Natural killer cell (primary cell): ENCODE data around the gene OTOS. TPM values are rescaled to one million over a fixed set of nuclear protein-coding genes. Genes with fewer than 3 reads are reported as not detected.

Experiments
- ATAC-seq, 3 donors: fragments of 150-1000 bp in 2 of 3; fragments of 200-7000 bp in 1 of 3; cut with Tn5 transposase; 1 replicate in 1 of 3; 2 replicates in 2 of 3; pipeline ENCODE4 v1.10.0; 2021; ENCODE audit warnings: mild to moderate bottlenecking in 2 of 3, moderate library complexity in 2 of 3
- DNase-seq, 2 donors: peaks; one replicate each; pipeline versions ENCODE4 v3.0.0 to v3.0.0-alpha.2; 2013 to 2021; ENCODE audit warnings: mixed read lengths in 1 of 2
- H3K27ac ChIP-seq: one replicate; pipeline ENCODE4 v1.5.1; 2013; ENCODE audit warnings: mild to moderate bottlenecking, low read length
- H3K27me3 ChIP-seq: one replicate; pipeline ENCODE4 v1.6.1; 2013; ENCODE audit warnings: low read length; ENCODE audit not compliant: control insufficient read depth, insufficient read depth
- H3K36me3 ChIP-seq: one replicate; pipeline ENCODE4 v1.6.1; 2013; ENCODE audit warnings: low read length; ENCODE audit not compliant: control insufficient read depth, insufficient read depth
- H3K4me1 ChIP-seq: one replicate; pipeline ENCODE4 v1.6.1; 2013; ENCODE audit warnings: low read length; ENCODE audit not compliant: control insufficient read depth, insufficient read depth
- H3K4me3 ChIP-seq: one replicate; pipeline ENCODE4 v1.5.1; 2013; ENCODE audit warnings: low read length
- H3K9me3 ChIP-seq: one replicate; pipeline ENCODE4 v1.6.1; 2013; ENCODE audit warnings: low read length; ENCODE audit not compliant: control insufficient read depth, insufficient read depth
- H3K27ac Mint-ChIP-seq, 2 donors: one replicate each; pipeline ENCODE4 v1.8.0; 2022; ENCODE audit warnings: mild to moderate bottlenecking in 2 of 2, mixed read lengths in 2 of 2, moderate library complexity in 1 of 2
- H3K27me3 Mint-ChIP-seq, 2 donors: one replicate each; pipeline ENCODE4 v1.8.0; 2022; ENCODE audit warnings: low read depth in 2 of 2, mixed read lengths in 2 of 2
- H3K36me3 Mint-ChIP-seq: one replicate; pipeline ENCODE4 v1.8.0; 2022; ENCODE audit warnings: mixed read lengths
- H3K4me1 Mint-ChIP-seq, 2 donors: one replicate each; pipeline ENCODE4 v1.8.0; 2022; ENCODE audit warnings: mixed read lengths in 2 of 2
- H3K4me3 Mint-ChIP-seq: one replicate; pipeline ENCODE4 v1.8.0; 2022; ENCODE audit warnings: mild to moderate bottlenecking, moderate library complexity, mixed read lengths
- H3K9me3 Mint-ChIP-seq, 2 donors: one replicate each; pipeline ENCODE4 v1.8.0; 2022; ENCODE audit warnings: mixed read lengths in 2 of 2
- WGBS: methylation state at CpG from one replicate; pipeline ENCODE4 v1.1.7; 2013; ENCODE audit warnings: missing lambda C conversion rate; ENCODE audit not compliant: insufficient coverage; 5-methylcytosine and 5-hydroxymethylcytosine counted together
- intact Hi-C: fragments of 100-400 bp; cut with micrococcal nuclease; formaldehyde crosslinking; loops from one replicate; pipeline ENCODE4 v1.14.2; 2022
- total RNA-seq, 4 donors: library from RNA; stranded (reverse); fragments of 120-200 nt in 1 of 4; gene quantifications; one replicate each; pipeline versions ENCODE4 v1.2.3 to v1.2.4, GENCODE V29; 2013 to 2022
- TF ChIP-seq, protein P1 (sequence below): fragments of 200-600 bp; IDR thresholded peaks from one replicate; pipeline ENCODE4 v1.8.0; 2022; ENCODE audit warnings: antibody characterized with exemption

Gene OTOS
- total RNA-seq, 3 donors from 2014 or later (not counting 1 experiment from before 2014, with no cell fraction given), result not detected

DNA sequence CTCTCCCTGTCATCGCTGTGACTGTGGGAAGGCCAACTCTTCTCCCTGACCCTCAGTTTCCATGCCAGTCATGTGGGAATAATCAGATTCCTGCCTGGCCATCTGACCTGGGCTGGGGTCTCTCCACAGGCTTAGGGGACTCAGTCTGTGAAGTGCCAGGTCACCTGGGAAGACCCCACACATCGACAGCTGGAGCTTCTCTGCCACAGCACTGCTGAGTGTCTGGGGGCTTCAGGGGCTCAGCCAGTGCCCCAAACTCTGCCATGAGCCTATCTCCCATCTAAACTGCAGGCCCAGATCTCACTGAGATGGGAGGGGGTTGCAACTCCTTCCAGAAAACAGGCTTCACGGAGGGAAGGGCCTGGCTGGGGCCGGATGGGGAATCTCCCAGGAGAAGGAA, 42.0 kb upstream of the OTOS start:
- WGBS, result 81% methylated on average over 4 of the region's 4 CpGs
- no peak overlapping the region for H3K27ac Mint-ChIP-seq

DNA sequence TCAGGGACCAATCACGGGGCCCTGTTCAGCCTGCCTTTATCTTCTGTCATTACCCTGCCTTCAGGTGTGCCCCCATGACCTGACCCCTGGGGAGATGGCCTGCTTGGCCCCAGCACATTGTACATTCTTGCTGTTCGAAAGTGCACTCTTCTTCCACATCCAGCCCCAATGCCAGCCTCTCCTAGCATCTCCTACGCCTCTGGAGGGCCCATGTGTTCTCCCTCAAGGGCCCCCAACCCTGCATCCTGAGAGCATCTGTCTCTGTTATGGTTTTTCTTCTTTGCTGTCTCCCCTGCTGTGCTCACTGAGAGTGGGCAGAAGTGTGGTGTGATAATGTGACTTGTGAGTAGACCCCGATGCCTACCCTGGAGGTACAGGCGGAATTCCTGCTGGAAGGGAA, 41.5 kb upstream of the OTOS start:
- WGBS, result 81% methylated on average over 5 of the region's 5 CpGs
- intact Hi-C loops, result no loop called here

More for the DNA sequence above, 42.0 kb upstream of the OTOS start:
- no peaks in the 10 kb centered on the region for H3K9me3 ChIP-seq
- H3K27me3 ChIP-seq, result no peaks in the 10 kb centered on the region
- TF ChIP-seq, protein P1, sequence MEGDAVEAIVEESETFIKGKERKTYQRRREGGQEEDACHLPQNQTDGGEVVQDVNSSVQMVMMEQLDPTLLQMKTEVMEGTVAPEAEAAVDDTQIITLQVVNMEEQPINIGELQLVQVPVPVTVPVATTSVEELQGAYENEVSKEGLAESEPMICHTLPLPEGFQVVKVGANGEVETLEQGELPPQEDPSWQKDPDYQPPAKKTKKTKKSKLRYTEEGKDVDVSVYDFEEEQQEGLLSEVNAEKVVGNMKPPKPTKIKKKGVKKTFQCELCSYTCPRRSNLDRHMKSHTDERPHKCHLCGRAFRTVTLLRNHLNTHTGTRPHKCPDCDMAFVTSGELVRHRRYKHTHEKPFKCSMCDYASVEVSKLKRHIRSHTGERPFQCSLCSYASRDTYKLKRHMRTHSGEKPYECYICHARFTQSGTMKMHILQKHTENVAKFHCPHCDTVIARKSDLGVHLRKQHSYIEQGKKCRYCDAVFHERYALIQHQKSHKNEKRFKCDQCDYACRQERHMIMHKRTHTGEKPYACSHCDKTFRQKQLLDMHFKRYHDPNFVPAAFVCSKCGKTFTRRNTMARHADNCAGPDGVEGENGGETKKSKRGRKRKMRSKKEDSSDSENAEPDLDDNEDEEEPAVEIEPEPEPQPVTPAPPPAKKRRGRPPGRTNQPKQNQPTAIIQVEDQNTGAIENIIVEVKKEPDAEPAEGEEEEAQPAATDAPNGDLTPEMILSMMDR, result no peak
- Mint-ChIP-seq H3K4me1 (no peaks in the 10 kb centered on the region), H3K27me3 (peaks cover 18 to 42% of the 10 kb centered on the region in 2 donors), H3K9me3 (no peaks in the 10 kb centered on the region), H3K36me3 (no peaks in the 10 kb centered on the region), H3K4me3 (no peak overlapping the region)
- H3K36me3 ChIP-seq, result no peaks in the 10 kb centered on the region
- no peak overlapping the region for H3K27ac ChIP-seq
- H3K4me3 ChIP-seq, result no peak overlapping the region
- ATAC-seq (no peak), DNase-seq (no peak)
- H3K4me1 ChIP-seq, result no peaks in the 10 kb centered on the region
- intact Hi-C loops, result no loop called here

DNA sequence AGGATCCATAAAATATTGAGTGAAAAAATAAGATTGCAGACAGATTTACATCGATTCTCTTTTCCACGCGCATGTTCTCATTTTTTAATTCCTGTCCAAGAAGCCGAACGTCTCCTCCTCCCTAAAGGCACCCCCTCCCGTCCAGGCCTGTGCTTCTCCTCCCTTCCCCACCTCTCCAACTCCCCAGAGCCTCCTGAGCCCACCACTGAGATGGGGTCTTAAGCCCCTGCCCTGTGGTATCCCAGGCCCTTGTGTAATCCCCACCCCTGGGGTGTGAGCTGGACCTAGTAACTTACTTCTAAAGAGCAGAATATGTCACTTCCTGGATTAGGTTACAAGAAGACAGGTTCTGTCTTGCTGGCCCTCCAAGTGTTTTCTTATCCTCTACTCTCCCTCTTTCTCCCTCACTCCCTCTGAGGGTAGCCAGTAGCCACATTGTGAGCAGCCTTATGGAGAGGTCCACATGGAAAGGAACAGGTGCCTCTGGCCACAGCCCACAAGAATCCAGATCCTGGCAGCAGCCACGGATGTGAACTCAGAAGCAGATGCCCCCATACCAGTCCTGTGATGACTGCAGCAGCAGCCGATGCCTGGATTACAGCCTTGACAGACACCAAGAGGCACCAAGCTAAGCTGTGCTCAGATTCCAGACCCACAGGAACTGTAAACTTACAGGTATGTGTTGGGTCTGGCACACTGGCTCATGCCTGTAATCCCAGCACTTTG, 39.6 kb upstream of the OTOS start:
- 80% methylated on average over 8 of the region's 8 CpGs for WGBS
- no peak overlapping the region for H3K4me3 ChIP-seq
- TF ChIP-seq, protein P1, result no peak
- no peak for ATAC-seq
- no peaks in the 10 kb centered on the region for H3K9me3 Mint-ChIP-seq
- H3K27ac ChIP-seq, result no peak overlapping the region
- no peak overlapping the region for H3K27ac Mint-ChIP-seq
- H3K4me1 Mint-ChIP-seq, result no peaks in the 10 kb centered on the region
- H3K27me3 Mint-ChIP-seq, result peaks cover 16 to 40% of the 10 kb centered on the region in 2 donors
- no peaks in the 10 kb centered on the region for H3K27me3 ChIP-seq
- DNase-seq, result no peak
- H3K4me3 Mint-ChIP-seq, result no peak overlapping the region
- intact Hi-C loops, result no loop called here
- H3K9me3 ChIP-seq, result no peaks in the 10 kb centered on the region
- H3K36me3 Mint-ChIP-seq, result no peaks in the 10 kb centered on the region
- H3K4me1 ChIP-seq, result no peaks in the 10 kb centered on the region
- no peaks in the 10 kb centered on the region for H3K36me3 ChIP-seq

More for the DNA sequence above, 41.5 kb upstream of the OTOS start:
- Histone ChIP-seq H3K4me1 (no peaks in the 10 kb centered on the region), H3K27me3 (no peaks in the 10 kb centered on the region), H3K27ac (no peak overlapping the region), H3K36me3 (no peaks in the 10 kb centered on the region), H3K4me3 (no peak overlapping the region), H3K9me3 (no peaks in the 10 kb centered on the region)
- ATAC-seq (no peak), DNase-seq (no peak)
- Mint-ChIP-seq H3K27ac (no peak overlapping the region), H3K4me1 (no peaks in the 10 kb centered on the region), H3K27me3 (peaks cover 18 to 45% of the 10 kb centered on the region in 2 donors), H3K36me3 (no peaks in the 10 kb centered on the region), H3K9me3 (no peaks in the 10 kb centered on the region), H3K4me3 (no peak overlapping the region)
- TF ChIP-seq, protein P1, result no peak
